Right hindlimb (tissue), 1 donor: ENCODE data around the gene OR10G7.
"Not testable (repeated sequence)": the region's sequence is repeated elsewhere in the genome, so short reads cannot be mapped to it uniquely, and the experiment has no call there.

ENCODE experiments used
- DNase-seq: peaks from one replicate; pipeline ENCODE4 v3.0.0-alpha.2; 2018

The OR10G7 gene

GRCh38 chr11:124036666-124037065 lies 4.5 kb downstream of the OR10G7 start:
- no peak for DNase-seq

- no peak for DNase-seq
These were observed 14.6 kb downstream of the OR10G7 start, which contains the start of gene OR10G8 for GRCh38 chr11:124026498-124026897. TSS of gene OR10G8 (plus strand) at chr11:124026798. CDS start at chr11:124029623, 2,825 bp downstream.

GRCh38 chr11:124015837-124016236 lies 25.3 kb downstream of the OR10G7 start:
- not testable (repeated sequence) for DNase-seq

- DNase-seq: no peak
These were observed 28.4 kb downstream of the OR10G7 start, which contains the start of gene OR10G4 for GRCh38 chr11:124012697-124013096. TSS of gene OR10G4 (plus strand) at chr11:124012997. CDS start at chr11:124015575, 2,578 bp downstream.

- DNase-seq: no peak
These were observed 46.0 kb downstream of the OR10G7 start, which contains the start of gene OR10G6 for GRCh38 chr11:123995119-123995518. TSS of gene OR10G6 (minus strand) at chr11:123995161. CDS start at chr11:123995161, 0 bp downstream.
